NCI-H1417 (cell line): ENCODE measurements around the gene PLD4.
"Not testable (repeated sequence)": the region's sequence is repeated elsewhere in the genome, so short reads cannot be mapped to it uniquely, and the experiment has no call there.

Experiments
- DNase-seq, 3 experiments: peaks; one replicate each; lab custom pipeline; 2025; lab: John Stamatoyannopoulos, UW

Gene PLD4

GRCh38 chr14:104924421-104925213, at the start of gene PLD4:
PLD4 (plus strand) TSS chr14:104924879; CDS start chr14:104927141, 2,262 bp downstream.
- no peak for DNase-seq

GRCh38 chr14:104875412-104875751, 49.3 kb upstream of the PLD4 start:
- no peak for DNase-seq

- DNase-seq: no peak
Measured at GRCh38 chr14:104875811-104876210, 48.9 kb upstream of the PLD4 start.

- DNase-seq: peak in 2 of 3 experiments; percentile 11 to 49
Measured at GRCh38 chr14:104876251-104876699, 48.4 kb upstream of the PLD4 start.

GRCh38 chr14:104877066-104877805, 47.4 kb upstream of the PLD4 start:
- no peak for DNase-seq

GRCh38 chr14:104877806-104878550, 46.7 kb upstream of the PLD4 start:
- no peak for DNase-seq

- DNase-seq: peak in 2 of 3 experiments; percentile 16 to 24
Measured at GRCh38 chr14:104878582-104878981, 46.1 kb upstream of the PLD4 start.

GRCh38 chr14:104879201-104879982, 45.3 kb upstream of the PLD4 start:
- DNase-seq: no peak

GRCh38 chr14:104879983-104880565, 44.6 kb upstream of the PLD4 start:
- DNase-seq: no peak

GRCh38 chr14:104880584-104881210, 44.0 kb upstream of the PLD4 start:
- no peak for DNase-seq

GRCh38 chr14:104881369-104881979, 43.2 kb upstream of the PLD4 start:
- DNase-seq: peak; percentile 57 to 81 (median 63)

- peak; percentile 37 to 64 (median 43) for DNase-seq
Measured at GRCh38 chr14:104882325-104882973, 42.2 kb upstream of the PLD4 start.

GRCh38 chr14:104882991-104883660, 41.6 kb upstream of the PLD4 start:
- DNase-seq: no peak

- no peak for DNase-seq
Measured at GRCh38 chr14:104883681-104884361, 40.9 kb upstream of the PLD4 start.

GRCh38 chr14:104884381-104884780, 40.3 kb upstream of the PLD4 start:
- DNase-seq: not testable (repeated sequence)

- DNase-seq: no peak
Measured at GRCh38 chr14:104885031-104885972, 39.4 kb upstream of the PLD4 start.

- DNase-seq: no peak
Measured at GRCh38 chr14:104885973-104886689, 38.5 kb upstream of the PLD4 start.
